Skeletal muscle tissue (tissue), 4 donors: Measurements from ENCODE around the gene GUCY1B1. TPM values are rescaled to one million over a fixed set of nuclear protein-coding genes. Genes with fewer than 3 reads are reported as not detected.

Experiments used
- H3K27ac ChIP-seq: one replicate; pipeline ENCODE4 v1.7.0; 2013; ENCODE audit warnings: mild to moderate bottlenecking, low read depth, low read length, inconsistent platforms
- H3K27me3 ChIP-seq, 3 donors: one replicate each; pipeline ENCODE4 v1.7.0; 2013; ENCODE audit warnings: low read length in 3 of 3; ENCODE audit not compliant: control insufficient read depth in 3 of 3, insufficient read depth in 3 of 3
- H3K36me3 ChIP-seq, 3 donors: one replicate each; pipeline ENCODE4 v1.7.0; 2013; ENCODE audit warnings: low read length in 3 of 3; ENCODE audit not compliant: control insufficient read depth in 3 of 3, insufficient read depth in 3 of 3
- H3K4me1 ChIP-seq, 3 donors: one replicate each; pipeline ENCODE4 v1.7.0; 2013; ENCODE audit warnings: low read length in 3 of 3, mild to moderate bottlenecking in 3 of 3; ENCODE audit not compliant: control insufficient read depth in 3 of 3, insufficient read depth in 3 of 3
- H3K4me3 ChIP-seq, 3 donors: one replicate each; pipeline ENCODE4 v1.7.0; 2013; ENCODE audit warnings: low read length in 3 of 3
- H3K9ac ChIP-seq, 3 donors: one replicate each; pipeline ENCODE4 v1.7.0; 2013; ENCODE audit warnings: low read length in 3 of 3, mild to moderate bottlenecking in 3 of 3, moderate library complexity in 2 of 3, low read depth in 1 of 3
- H3K9me3 ChIP-seq, 3 donors: one replicate each; pipeline ENCODE4 v1.7.0; 2013; ENCODE audit warnings: low read length in 3 of 3; ENCODE audit not compliant: control insufficient read depth in 3 of 3
- total RNA-seq: library from RNA; depleted of rRNA; stranded (reverse); fragments of >200 nt; gene quantifications from one replicate; pipeline ENCODE4 v1.2.3, GENCODE V29; 2014
- donor health status: Osteomylitis.

The GUCY1B1 gene
- 15.7 TPM for total RNA-seq

DNA sequence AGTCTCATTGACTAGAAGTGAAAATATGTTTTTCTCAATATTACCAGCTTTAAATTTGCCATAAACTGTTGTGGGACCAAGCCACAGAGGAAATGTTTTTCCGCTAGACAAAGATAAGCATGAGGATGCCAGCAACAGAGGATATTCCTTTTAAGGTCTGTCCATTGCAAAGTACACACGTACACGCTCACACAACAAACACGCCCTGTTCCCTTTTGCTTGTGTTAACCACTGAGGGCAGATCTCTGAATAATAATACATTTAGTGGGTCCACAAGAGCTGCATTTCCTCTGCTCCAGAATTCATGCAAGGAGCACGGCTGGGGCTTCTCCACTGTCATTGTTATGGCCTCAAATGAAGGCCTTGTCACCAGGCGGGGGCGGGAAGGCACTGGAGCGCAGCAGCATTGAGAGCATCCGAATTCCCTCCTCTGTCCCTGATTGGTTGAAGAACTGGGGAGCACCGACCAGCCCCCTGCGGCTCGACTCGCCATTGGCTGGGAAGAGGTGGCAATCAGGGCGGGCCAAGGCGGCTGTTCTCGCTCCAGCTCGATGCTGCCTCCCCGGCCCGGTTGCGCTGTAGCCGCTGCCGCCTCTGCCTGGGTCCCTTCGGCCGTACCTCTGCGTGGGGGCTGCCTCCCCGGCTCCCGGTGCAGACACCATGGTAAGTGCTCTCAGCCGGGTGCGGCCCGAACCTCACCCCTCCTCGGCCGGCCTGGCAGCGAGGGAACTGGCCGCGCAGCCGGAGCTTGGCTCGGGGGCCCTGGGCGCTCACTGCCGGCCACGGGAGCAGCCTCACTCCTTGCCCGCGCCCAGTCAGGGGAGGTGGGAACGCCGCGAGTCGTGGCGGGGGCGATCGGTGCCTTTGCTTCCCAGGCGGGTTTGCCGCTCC, at the start of gene GUCY1B1:
TSS of gene GUCY1B1 (plus strand) at position 541 of the 891 bp plus-strand sequence. CDS start at position 661, 120 bp downstream.
- Histone ChIP-seq H3K9me3 (peaks cover 0 to 1% (median 0%) of the 10 kb centered on the region in 3 donors), H3K36me3 (no peaks in the 10 kb centered on the region), H3K4me1 (peaks cover 3 to 6% (median 4%) of the 10 kb centered on the region in 3 donors), H3K9ac (peak within 1 kb of the TSS; percentile 52 to 77 (median 73)), H3K4me3 (peak within 1 kb of the TSS; percentile 73 to 80 (median 74)), H3K27ac (peak within 1 kb of the TSS; percentile 76), H3K27me3 (peaks cover 0 to 7% (median 5%) of the 10 kb centered on the region in 3 donors)

DNA sequence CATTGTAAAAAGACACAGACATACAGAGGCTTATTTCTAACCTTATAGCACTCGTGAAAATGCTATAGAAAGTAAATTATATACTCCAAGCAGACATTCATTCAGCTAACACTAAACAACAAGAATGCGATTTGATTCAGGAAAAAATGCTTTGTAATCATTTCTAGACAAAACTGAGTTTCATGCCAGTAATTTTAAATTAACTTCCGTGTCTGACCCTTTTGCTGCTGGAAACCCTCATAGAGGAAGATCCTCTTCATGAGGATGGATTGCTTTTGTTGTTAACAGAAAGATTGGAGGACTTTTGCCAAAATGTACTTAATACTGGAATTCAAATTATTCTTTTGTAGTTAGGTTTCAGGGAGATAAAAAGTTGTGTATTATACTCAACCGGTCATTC, 48.9 kb upstream of the GUCY1B1 start:
- H3K9ac ChIP-seq = no peak overlapping the region
- no peaks in the 10 kb centered on the region for H3K36me3 ChIP-seq
- H3K27ac ChIP-seq = no peak overlapping the region
- H3K4me3 ChIP-seq = no peak overlapping the region
- H3K4me1 ChIP-seq = peaks cover 0 to 3% (median 0%) of the 10 kb centered on the region in 3 donors
- no peaks in the 10 kb centered on the region for H3K9me3 ChIP-seq
- H3K27me3 ChIP-seq = no peaks in the 10 kb centered on the region

DNA sequence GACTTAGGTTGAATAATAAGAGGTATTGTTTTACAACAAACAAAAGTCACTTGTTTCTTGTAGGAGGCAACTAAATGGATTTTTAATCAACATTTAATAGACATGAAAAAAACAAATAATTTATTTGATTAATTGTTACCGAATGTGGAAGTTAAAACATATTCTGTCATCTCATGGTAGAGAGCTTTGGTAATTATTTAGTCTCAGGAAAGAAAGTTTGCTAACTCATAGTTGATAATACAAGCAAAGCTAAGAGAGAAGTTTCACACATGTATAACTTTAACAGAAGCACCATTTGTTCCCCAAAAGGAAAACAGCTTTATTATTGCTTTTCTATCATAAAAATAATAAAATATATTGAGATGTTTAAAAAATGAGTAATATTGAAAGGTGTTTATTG, 47.3 kb upstream of the GUCY1B1 start:
- no peak overlapping the region for H3K27ac ChIP-seq
- no peaks in the 10 kb centered on the region for H3K27me3 ChIP-seq
- H3K4me1 ChIP-seq = no peaks in the 10 kb centered on the region
- H3K4me3 ChIP-seq = no peak overlapping the region
- no peaks in the 10 kb centered on the region for H3K9me3 ChIP-seq
- H3K9ac ChIP-seq = no peak overlapping the region
- no peaks in the 10 kb centered on the region for H3K36me3 ChIP-seq

DNA sequence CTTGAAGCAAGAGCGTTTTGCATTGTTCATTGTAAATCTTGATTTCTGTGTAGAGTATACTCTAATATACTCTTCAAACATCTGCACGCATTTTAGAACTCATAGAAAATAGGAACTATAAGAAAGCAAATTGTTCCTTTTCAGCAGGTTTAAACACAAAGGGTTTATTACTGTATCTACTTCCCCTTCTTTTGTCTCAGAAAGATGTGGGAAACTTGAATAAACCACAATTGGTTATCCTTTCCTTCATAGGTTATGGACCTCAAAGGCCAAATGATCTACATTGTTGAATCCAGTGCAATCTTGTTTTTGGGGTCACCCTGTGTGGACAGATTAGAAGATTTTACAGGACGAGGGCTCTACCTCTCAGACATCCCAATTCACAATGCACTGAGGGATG, 46.0 kb upstream of the GUCY1B1 start:
- H3K36me3 ChIP-seq = no peaks in the 10 kb centered on the region
- H3K9ac ChIP-seq = no peak overlapping the region
- no peaks in the 10 kb centered on the region for H3K4me1 ChIP-seq
- H3K9me3 ChIP-seq = no peaks in the 10 kb centered on the region
- no peak overlapping the region for H3K4me3 ChIP-seq
- H3K27ac ChIP-seq = no peak overlapping the region
- no peaks in the 10 kb centered on the region for H3K27me3 ChIP-seq

DNA sequence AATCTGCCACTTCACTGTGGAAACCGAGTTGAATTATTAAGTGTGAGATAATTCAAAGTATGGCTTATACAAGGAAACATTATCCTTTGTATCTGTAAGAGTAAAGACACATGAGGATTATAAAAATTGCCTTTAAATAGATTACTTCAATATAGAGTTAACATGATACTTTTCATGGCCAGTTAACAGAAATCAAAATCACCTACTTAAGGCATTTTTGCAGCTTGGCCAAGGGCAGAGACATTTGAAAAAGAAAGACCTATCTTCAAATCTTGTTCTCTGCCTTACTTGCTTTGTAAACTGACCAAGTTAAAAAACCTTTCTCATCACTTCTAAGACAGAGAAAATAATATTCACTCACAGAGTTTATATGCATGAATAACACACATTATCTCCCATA, 44.9 kb upstream of the GUCY1B1 start:
- no peaks in the 10 kb centered on the region for H3K27me3 ChIP-seq
- no peak overlapping the region for H3K27ac ChIP-seq
- H3K36me3 ChIP-seq = no peaks in the 10 kb centered on the region
- H3K4me3 ChIP-seq = no peak overlapping the region
- H3K9ac ChIP-seq = no peak overlapping the region
- no peaks in the 10 kb centered on the region for H3K9me3 ChIP-seq
- H3K4me1 ChIP-seq = no peaks in the 10 kb centered on the region

DNA sequence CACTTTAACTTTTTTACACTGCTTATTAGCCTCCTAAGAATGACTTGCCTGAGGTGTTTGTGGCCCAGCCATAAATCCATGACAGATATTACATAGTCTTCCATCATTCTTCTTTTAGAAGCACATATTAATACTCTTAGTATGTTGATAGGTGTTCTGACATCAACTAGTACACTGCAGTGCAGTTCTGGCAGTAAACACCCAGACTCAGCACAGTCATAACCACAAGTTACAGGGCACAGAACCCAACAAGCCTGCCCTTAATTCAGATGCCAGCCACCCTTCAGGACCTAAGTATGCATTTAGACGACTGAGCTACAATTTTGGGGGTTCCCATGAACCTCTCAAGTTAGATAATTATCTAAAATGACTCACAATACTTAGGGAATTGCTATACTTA, 36.5 kb upstream of the GUCY1B1 start:
- Histone ChIP-seq H3K9me3 (no peaks in the 10 kb centered on the region), H3K4me3 (no peak overlapping the region), H3K4me1 (no peaks in the 10 kb centered on the region), H3K9ac (no peak overlapping the region), H3K27me3 (no peaks in the 10 kb centered on the region), H3K36me3 (no peaks in the 10 kb centered on the region), H3K27ac (no peak overlapping the region)

DNA sequence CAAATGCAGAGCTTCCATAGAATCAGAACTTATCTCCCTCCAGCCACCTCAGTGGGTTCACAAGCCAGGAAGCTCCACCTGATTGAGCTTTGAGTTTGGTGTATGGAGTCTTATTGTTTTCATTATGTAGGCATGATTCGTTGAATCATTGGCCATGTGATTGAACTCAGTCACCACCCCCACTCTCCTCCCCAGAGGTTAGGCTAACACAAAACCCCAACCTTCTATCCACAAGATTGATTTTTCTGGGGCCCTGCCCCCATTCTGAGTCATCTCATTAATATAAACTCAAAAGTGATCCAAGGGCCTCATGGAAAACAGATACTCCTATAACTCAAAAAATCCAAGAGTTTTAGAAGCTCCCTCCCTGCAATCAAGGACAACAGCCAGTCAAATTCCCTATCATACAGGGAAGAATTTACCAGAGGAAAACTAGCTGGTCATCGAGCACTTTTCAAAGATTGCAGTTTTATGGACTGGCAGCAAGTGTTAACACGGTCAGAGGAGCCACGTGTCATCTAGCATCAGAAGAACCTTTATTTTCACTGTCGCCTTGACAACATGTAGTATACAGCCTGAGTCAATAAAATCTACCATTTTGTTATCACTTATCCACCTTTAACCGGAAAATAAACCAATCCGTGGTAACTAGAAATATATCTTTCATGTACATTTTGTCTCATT, 35.9 kb upstream of the GUCY1B1 start:
- no peaks in the 10 kb centered on the region for H3K27me3 ChIP-seq
- H3K4me1 ChIP-seq = no peaks in the 10 kb centered on the region
- no peak overlapping the region for H3K4me3 ChIP-seq
- H3K36me3 ChIP-seq = no peaks in the 10 kb centered on the region
- no peak overlapping the region for H3K9ac ChIP-seq
- H3K9me3 ChIP-seq = no peaks in the 10 kb centered on the region
- no peak overlapping the region for H3K27ac ChIP-seq

DNA sequence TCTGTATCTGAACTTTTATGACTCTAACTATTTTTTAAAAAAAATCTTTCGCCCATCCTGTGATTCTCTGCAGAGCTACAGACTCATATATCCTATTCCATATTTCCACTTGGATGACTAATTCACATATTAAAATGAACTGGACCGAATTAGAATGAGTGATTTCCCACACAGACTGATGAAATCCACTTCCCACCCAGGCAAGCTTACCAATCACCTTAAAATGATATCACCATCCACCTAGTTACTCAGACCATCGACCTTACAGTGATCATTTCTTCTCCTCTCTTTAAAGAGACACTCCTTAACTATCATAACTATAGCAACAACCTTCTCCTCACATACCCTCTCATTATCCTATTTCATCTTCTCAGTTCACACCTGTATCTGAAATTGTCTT, 34.1 kb upstream of the GUCY1B1 start:
- no peak overlapping the region for H3K27ac ChIP-seq
- H3K4me1 ChIP-seq = no peaks in the 10 kb centered on the region
- no peaks in the 10 kb centered on the region for H3K9me3 ChIP-seq
- H3K9ac ChIP-seq = no peak overlapping the region
- H3K4me3 ChIP-seq = no peak overlapping the region
- H3K36me3 ChIP-seq = no peaks in the 10 kb centered on the region
- no peaks in the 10 kb centered on the region for H3K27me3 ChIP-seq

DNA sequence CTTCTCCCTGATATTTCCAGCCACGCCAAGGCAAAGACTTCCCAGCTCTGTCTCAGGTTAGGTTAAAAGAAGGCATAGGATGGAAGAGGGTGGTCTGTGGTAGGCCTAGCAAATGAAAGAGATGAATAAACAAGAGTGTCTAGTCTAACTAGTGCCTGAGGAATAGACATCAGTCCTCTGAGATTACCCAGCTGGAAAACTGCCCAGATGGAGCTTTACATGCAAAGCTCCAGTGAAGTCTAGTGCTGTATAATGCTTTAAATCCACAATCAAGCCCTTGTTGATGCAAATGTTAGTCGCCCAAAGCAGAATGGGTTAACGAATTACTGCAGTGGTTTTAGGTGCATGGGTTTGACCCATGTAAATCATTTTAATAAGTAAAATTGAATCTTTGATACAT, 24.8 kb upstream of the GUCY1B1 start:
- Histone ChIP-seq H3K36me3 (no peaks in the 10 kb centered on the region), H3K4me3 (no peak overlapping the region), H3K9ac (no peak overlapping the region), H3K27me3 (no peaks in the 10 kb centered on the region), H3K9me3 (no peaks in the 10 kb centered on the region), H3K27ac (no peak overlapping the region), H3K4me1 (no peaks in the 10 kb centered on the region)

DNA sequence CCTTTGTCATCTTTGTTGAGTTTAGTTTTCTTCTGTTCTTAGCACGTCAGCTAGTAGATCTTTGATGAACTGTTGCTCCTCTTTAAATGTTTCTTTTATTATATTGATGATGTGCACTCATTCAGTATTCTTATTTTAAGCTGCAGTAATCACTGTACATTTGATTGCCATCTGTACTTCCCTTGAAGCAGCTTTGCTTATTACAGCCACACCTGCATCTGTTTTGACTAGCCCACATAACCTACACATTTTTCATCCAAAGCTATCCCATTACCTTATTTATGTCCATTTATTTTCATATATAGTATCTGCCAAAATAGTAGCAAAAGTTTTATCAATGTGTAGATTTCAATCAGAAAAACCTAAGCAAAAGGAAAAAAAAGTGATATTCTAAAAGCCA, 23.9 kb upstream of the GUCY1B1 start:
- H3K9ac ChIP-seq = no peak overlapping the region
- no peaks in the 10 kb centered on the region for H3K9me3 ChIP-seq
- H3K27ac ChIP-seq = no peak overlapping the region
- no peak overlapping the region for H3K4me3 ChIP-seq
- no peaks in the 10 kb centered on the region for H3K27me3 ChIP-seq
- H3K4me1 ChIP-seq = no peaks in the 10 kb centered on the region
- H3K36me3 ChIP-seq = no peaks in the 10 kb centered on the region
